Activated T-cell treated with anti-CD3 and anti-CD28 coated beads for 24 hours (primary cell): Measurements from ENCODE around the gene A3GALT2.

Experiments used
- DNase-seq: peaks from one replicate; pipeline ENCODE4 v3.0.0-alpha.2; 2020; ENCODE audit warnings: low read depth

Gene A3GALT2

GRCh38 chr1:33350611-33351280 is 29.8 kb upstream of the A3GALT2 start:
- no peak for DNase-seq

GRCh38 chr1:33349778-33350610 is 29.1 kb upstream of the A3GALT2 start:
- DNase-seq: peak; percentile 78

- peak; percentile 24 for DNase-seq
Measured at GRCh38 chr1:33349081-33349759, 28.3 kb upstream of the A3GALT2 start.

GRCh38 chr1:33348676-33349080 is 27.8 kb upstream of the A3GALT2 start:
- peak; percentile 12 for DNase-seq

GRCh38 chr1:33348194-33348593 is 27.3 kb upstream of the A3GALT2 start:
- no peak for DNase-seq

- DNase-seq: no peak
Measured at GRCh38 chr1:33347650-33347992, 26.7 kb upstream of the A3GALT2 start.

- no peak for DNase-seq
Measured at GRCh38 chr1:33346927-33347649, 26.2 kb upstream of the A3GALT2 start.

GRCh38 chr1:33346533-33346926 is 25.6 kb upstream of the A3GALT2 start:
- no peak for DNase-seq

- DNase-seq: no peak
Measured at GRCh38 chr1:33344896-33345560, 24.1 kb upstream of the A3GALT2 start.

GRCh38 chr1:33343539-33343938 is 22.6 kb upstream of the A3GALT2 start:
- DNase-seq: no peak

- DNase-seq: no peak
Measured at GRCh38 chr1:33342041-33342723, 21.3 kb upstream of the A3GALT2 start.

- no peak for DNase-seq
Measured at GRCh38 chr1:33341190-33341589, 20.3 kb upstream of the A3GALT2 start.

GRCh38 chr1:33339413-33339812 is 18.5 kb upstream of the A3GALT2 start:
- DNase-seq: no peak

- DNase-seq: no peak
Measured at GRCh38 chr1:33338440-33339211, 17.7 kb upstream of the A3GALT2 start.

GRCh38 chr1:33338048-33338439 is 17.1 kb upstream of the A3GALT2 start:
- DNase-seq: no peak

GRCh38 chr1:33337441-33337840 is 16.5 kb upstream of the A3GALT2 start:
- DNase-seq: no peak

- DNase-seq: no peak
Measured at GRCh38 chr1:33336580-33336979, 15.7 kb upstream of the A3GALT2 start.

- no peak for DNase-seq
Measured at GRCh38 chr1:33335020-33335419, 14.1 kb upstream of the A3GALT2 start.

GRCh38 chr1:33334081-33334552 is 13.2 kb upstream of the A3GALT2 start:
- DNase-seq: no peak

GRCh38 chr1:33332881-33333280 is 12.0 kb upstream of the A3GALT2 start:
- no peak for DNase-seq
